HG02642 (cell line): Measurements from ENCODE around the gene CDC45.

Experiments used
- ATAC-seq: cut with Tn5 transposase; IDR thresholded peaks from one replicate; pipeline ENCODE4 v1.9.1; 2021; ENCODE audit warnings: mild to moderate bottlenecking; ENCODE audit not compliant: unreplicated experiment, poor library complexity

The CDC45 gene

GRCh38 chr22:19549428-19549827 lies 69.7 kb downstream of the CDC45 start:
- ATAC-seq: no peak

DNA sequence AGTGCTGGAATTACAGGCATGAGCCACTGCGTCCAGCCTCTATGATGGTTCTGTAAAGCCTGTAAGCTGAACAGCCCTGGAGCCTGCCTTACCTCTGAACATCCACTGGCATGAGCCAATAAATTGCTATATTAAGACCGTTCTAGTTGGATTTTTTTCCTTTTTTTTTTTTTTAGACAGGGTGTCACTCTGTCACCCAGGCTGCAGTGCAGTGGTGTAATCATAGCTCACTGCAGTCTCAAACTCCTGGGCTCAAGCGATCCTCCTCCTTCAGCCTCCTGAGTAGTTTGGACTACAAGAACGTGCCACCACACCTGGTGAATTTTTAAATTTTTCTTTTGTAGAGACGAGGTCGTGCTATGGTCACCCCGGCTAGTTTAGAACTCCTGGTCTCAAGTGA lies 70.7 kb downstream of the CDC45 start:
- no peak for ATAC-seq

DNA sequence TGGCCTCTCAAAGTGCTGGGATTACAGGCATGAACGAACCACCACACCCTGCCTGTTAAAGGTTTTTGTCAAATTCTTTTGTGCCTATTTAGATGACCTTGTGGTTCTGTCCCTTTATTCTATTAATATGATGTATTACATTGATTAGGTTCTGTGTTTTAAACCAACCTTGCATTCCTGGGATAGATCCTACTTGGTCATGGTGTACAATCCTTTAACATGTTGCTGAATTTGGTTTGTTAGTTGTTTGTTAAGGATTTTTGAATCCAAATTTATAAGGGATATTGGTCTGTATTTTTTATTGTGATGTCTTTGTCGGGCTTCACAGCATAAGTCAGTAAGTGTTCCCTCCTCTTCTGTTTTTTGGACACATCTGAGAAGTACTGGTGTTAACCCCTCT lies 73.5 kb downstream of the CDC45 start:
- no peak for ATAC-seq

DNA sequence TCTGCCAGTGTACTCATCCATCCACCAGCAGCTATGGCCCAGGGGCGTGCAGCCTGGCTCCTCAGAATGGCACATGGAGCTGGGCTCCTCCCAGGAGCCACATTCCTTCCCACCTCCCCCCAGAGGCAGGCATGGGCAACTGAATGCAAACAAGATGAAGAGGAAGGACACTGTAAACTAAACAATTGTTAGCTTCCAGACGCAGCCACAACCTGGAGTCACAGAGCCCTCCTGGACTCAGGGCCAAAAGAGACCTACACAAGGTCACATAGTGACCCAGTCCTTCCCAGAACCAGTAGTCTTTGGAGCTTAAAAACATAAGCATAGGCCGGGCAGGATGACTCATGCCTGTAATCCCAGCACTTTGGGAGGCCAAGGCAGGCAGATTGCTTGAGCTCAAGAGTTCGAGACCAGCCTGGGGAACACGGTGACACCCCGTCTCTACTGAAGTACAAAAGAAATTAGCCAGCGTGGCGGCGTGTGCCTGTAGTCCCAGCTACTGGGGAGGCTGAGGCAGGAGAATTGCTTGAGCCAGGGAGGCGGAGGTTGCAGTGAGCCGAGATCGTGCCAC lies 75.2 kb downstream of the CDC45 start:
- no peak for ATAC-seq

DNA sequence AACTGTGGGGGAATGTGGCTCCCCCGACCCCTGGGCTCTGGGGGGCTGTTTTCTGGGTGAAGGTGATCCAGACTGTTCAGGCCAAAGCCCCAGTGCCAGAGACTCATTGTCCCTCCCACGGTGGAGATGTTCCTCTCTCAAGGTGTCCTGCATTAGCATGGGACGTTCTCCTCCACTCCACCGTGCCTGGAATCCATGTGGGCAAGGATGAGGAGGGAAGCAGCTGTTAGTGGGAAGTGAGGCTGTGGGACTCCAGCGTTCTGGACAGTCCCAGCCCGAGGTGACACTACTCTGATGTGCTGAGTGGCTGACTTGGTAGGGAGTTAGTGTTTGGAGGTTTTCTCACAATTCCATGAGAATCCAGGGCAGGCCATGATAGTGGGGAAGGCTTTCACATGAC lies 75.9 kb downstream of the CDC45 start:
- ATAC-seq: no peak

- no peak for ATAC-seq
Observed at GRCh38 chr22:19556963-19557545, 77.3 kb downstream of the CDC45 start.

GRCh38 chr22:19559324-19559811 lies 79.6 kb downstream of the CDC45 start:
- no peak for ATAC-seq

GRCh38 chr22:19559956-19560355 lies 80.2 kb downstream of the CDC45 start:
- no peak for ATAC-seq

- no peak for ATAC-seq
Observed at GRCh38 chr22:19565382-19566278, 85.9 kb downstream of the CDC45 start.

DNA sequence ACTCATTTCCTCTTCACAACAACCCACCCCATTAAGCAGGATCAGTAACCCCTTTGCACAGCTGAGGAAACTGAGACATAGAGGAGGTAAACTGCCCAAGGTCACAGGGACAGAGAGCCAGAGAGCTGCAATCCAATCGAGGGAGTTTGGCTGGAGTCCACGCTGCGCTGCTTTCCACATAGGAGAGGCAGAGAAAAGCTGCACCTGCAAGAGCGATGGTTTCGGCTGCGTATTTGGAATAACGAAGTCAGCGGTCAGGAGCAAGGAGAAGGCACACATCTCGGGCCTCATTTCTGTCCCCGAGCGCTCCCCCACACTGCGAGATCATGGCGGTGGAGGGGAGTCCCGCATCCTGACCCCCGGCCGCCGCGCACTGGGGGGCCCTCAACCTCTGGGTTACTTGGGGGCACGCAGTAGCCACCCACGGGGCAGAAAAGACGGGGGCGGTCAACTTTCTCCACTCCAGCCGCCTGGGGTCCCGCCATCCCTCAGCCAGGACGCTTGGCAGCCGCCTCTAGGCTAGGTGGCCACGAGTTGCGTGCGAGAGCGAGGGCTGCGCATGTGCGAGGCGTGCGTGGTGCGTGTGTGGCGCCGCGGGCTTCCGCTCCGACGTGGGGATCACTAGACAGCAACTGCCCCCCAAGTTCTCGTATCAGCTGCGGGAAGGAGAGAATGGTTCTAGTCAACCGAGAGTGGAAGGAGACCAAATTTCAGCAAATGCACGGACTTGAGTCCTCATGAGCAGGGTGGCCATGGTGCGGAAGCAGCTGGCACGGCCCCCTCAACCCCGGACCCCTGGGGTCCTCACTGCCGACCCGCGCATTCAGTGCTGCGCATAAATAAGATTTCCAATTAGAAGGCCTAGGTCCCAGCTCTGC lies 86.8 kb downstream of the CDC45 start:
- ATAC-seq: no peak

- ATAC-seq: no peak
Observed at GRCh38 chr22:19567157-19568009, 87.7 kb downstream of the CDC45 start.

GRCh38 chr22:19568337-19569275 lies 88.9 kb downstream of the CDC45 start:
- ATAC-seq: no peak

DNA sequence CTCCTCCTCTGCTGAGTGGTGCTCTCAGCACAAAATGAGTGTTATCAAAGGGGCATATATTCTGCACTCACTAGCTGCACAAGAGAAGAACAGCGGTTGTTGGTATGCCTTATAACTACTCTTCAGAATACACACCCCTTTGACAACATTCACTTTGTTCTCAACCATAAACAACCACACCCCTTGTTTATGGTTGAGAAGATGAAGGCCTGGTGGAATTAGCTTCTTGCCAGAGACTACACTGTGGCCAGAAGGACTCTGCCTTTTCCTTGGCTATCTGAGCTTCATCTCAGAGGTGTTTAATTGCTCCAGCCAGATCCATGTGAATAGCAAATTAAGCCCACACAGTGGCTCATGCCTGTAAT lies 89.5 kb downstream of the CDC45 start:
- ATAC-seq: no peak

- ATAC-seq: no peak
Observed at GRCh38 chr22:19569976-19570375, 90.3 kb downstream of the CDC45 start.
